WTC11 (cell line): Measurements from ENCODE around the gene NDUFB8. TPM values are rescaled to one million over a fixed set of nuclear protein-coding genes. Genes with fewer than 3 reads are reported as not detected.

ENCODE experiments used
- ATAC-seq: fragments of 200-7000 bp; cut with Tn5 transposase; 2 replicates; pipeline ENCODE4 v1.10.0; 2021; ENCODE audit warnings: mild to moderate bottlenecking, moderate library complexity
- CTCF ChIA-PET: fragments of 300-600 bp; sonication (Branson Sonifier 250); formaldehyde crosslinking; loops from one replicate; lab custom pipeline; 2021; ENCODE audit warnings: antibody characterized with exemption; lab: Charles Lee
- POLR2A ChIA-PET: fragments of 350-600 bp; sonication (Branson Sonifier 250); formaldehyde crosslinking; loops from one replicate; lab custom pipeline; 2021; ENCODE audit warnings: antibody characterized with exemption; lab: Charles Lee
- DNase-seq: peaks from one replicate; pipeline ENCODE4 v3.0.0; 2021; ENCODE audit warnings: low spot score
- H3K27ac Mint-ChIP-seq: 2 replicates; pipeline ENCODE4 v1.8.0; 2021; ENCODE audit warnings: mixed read lengths
- H3K27me3 Mint-ChIP-seq: 2 replicates; pipeline ENCODE4 v1.8.0; 2021; ENCODE audit warnings: low read depth, mild to moderate bottlenecking, moderate library complexity, mixed read lengths
- H3K36me3 Mint-ChIP-seq: 2 replicates; pipeline ENCODE4 v1.8.0; 2021; ENCODE audit warnings: mixed read lengths
- H3K4me1 Mint-ChIP-seq: 2 replicates; pipeline ENCODE4 v1.8.0; 2022; ENCODE audit warnings: mixed read lengths
- H3K4me3 Mint-ChIP-seq: 2 replicates; pipeline ENCODE4 v1.8.0; 2021; ENCODE audit warnings: mild to moderate bottlenecking, moderate library complexity, mixed read lengths
- H3K9me3 Mint-ChIP-seq: 2 replicates; pipeline ENCODE4 v1.8.0; 2021; ENCODE audit warnings: mixed read lengths
- FOXJ3 ChIP-seq: sonication (generic); formaldehyde crosslinking; IDR thresholded peaks from 2 replicates; pipeline ENCODE4 v1.9.0; 2021; ENCODE audit warnings: missing genetic modification reagents, mild to moderate bottlenecking, borderline replicate concordance
- GABPB1 ChIP-seq: sonication (generic); formaldehyde crosslinking; IDR thresholded peaks from 2 replicates; pipeline ENCODE4 v1.8.1; 2023; ENCODE audit warnings: mild to moderate bottlenecking, missing genetic modification reagents
- KAT7 ChIP-seq: sonication (generic); formaldehyde crosslinking; IDR thresholded peaks from 2 replicates; pipeline ENCODE4 v1.8.1; 2023; ENCODE audit warnings: missing genetic modification reagents, mild to moderate bottlenecking, borderline replicate concordance
- SMAD3 ChIP-seq: sonication (generic); formaldehyde crosslinking; IDR thresholded peaks from 2 replicates; pipeline ENCODE4 v1.8.0; 2022; ENCODE audit warnings: missing genetic modification reagents, mild to moderate bottlenecking, borderline replicate concordance
- SP1 ChIP-seq: sonication (generic); formaldehyde crosslinking; conservative IDR thresholded peaks from 2 replicates; pipeline ENCODE4 v1.8.1; 2022; ENCODE audit warnings: missing genetic modification reagents
- TEAD4 ChIP-seq: sonication (generic); formaldehyde crosslinking; IDR thresholded peaks from 2 replicates; pipeline ENCODE4 v1.8.0; 2022; ENCODE audit warnings: mild to moderate bottlenecking, missing genetic modification reagents
- ZNF219 ChIP-seq: sonication (generic); formaldehyde crosslinking; IDR thresholded peaks from 2 replicates; pipeline ENCODE4 v1.8.0; 2023; ENCODE audit warnings: missing genetic modification reagents, mild to moderate bottlenecking, borderline replicate concordance
- ZNF263 ChIP-seq: sonication (generic); formaldehyde crosslinking; IDR thresholded peaks from 2 replicates; pipeline ENCODE4 v1.8.1; 2022; ENCODE audit warnings: low read depth, mild to moderate bottlenecking, moderate library complexity, missing genetic modification reagents
- total RNA-seq: library from RNA; stranded (reverse); gene quantifications from 3 replicates; pipeline ENCODE4 v1.2.3, GENCODE V29; 2021
- TF ChIP-seq, protein P1 (sequence below): fragments of 200-600 bp; IDR thresholded peaks from 2 replicates; pipeline ENCODE4 v1.8.0; 2022; ENCODE audit warnings: antibody characterized with exemption
- TF ChIP-seq, protein P2 (sequence below): fragments of 250-450 bp; sonication (Bioruptor Pico); IDR thresholded peaks from 2 replicates; pipeline ENCODE4 v1.9.0; 2021; ENCODE audit warnings: mild to moderate bottlenecking
- TF ChIP-seq, protein P3 (sequence below): sonication (generic); formaldehyde crosslinking; conservative IDR thresholded peaks from 2 replicates; pipeline ENCODE4 v1.8.1; 2023; ENCODE audit warnings: mild to moderate bottlenecking, low read depth, missing genetic modification reagents, moderate library complexity
- TF ChIP-seq, protein P4 (sequence below): sonication (generic); formaldehyde crosslinking; IDR thresholded peaks from 2 replicates; pipeline ENCODE4 v1.8.0; 2023; ENCODE audit warnings: missing genetic modification reagents
- TF ChIP-seq, protein P5 (sequence below): sonication (generic); formaldehyde crosslinking; IDR thresholded peaks from 2 replicates; pipeline ENCODE4 v1.8.1; 2023; ENCODE audit warnings: mild to moderate bottlenecking, missing genetic modification reagents

Gene NDUFB8
- total RNA-seq, 1 experiment from 2014 or later = 206 TPM

DNA sequence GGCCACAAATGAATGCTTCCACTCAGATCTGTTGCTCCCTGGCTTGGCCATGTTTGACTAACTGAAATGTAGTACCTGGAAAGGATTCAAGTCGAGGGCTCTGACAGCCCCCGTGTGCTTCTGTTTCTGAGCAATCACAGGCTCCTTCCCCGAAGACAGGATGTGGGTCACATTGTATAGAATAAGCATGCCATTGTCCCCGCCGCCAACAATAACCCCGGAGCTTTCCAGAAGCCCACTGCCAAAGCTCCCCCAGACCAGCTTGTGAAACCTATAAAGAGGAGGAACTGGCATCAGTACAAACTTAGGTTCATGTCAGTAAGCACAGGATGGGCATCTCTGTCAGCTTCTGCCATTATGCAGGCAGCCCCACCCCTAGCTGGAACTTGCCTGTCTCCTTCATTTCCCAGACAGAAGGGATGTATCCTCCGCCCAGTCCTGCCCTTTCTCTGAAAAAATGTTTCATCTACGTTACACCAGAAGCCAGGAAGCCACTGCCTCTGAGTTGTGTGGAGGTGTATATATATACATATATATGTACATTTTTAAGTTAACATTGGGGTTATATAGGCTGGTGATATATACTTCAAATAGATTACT, 20.3 kb downstream of the NDUFB8 start:
- ATAC-seq (no peak), DNase-seq (no peak)
- POLR2A ChIA-PET = interaction anchor here (0.5 to 0.8 kb wide), 2 partner anchors 27 to 129 kb away, joined by 3 read pairs; no protein-coding TSS in a partner anchor
- Mint-ChIP-seq H3K27ac (no peak overlapping the region), H3K36me3 (no peaks in the 10 kb centered on the region), H3K4me1 (peaks cover 6% of the 10 kb centered on the region; the same call in 1 of the 2 replicates), H3K9me3 (no peaks in the 10 kb centered on the region), H3K4me3 (no peak overlapping the region), H3K27me3 (peaks cover 57% of the 10 kb centered on the region)
- CTCF ChIA-PET = interaction anchor here (0.5 to 6.5 kb wide), 36 partner anchors 9 to 457 kb away, joined by 3 to 120 read pairs (median 4); partner anchors contain the start of genes HIF1AN, NDUFB8, SCD and SEC31B
- TF ChIP-seq SMAD3 (CRISPR knock-in tag) = no peak
- no peak for TF ChIP-seq SP1 (CRISPR knock-in tag)
- TF ChIP-seq FOXJ3 = no peak
- no peak for TF ChIP-seq KAT7

DNA sequence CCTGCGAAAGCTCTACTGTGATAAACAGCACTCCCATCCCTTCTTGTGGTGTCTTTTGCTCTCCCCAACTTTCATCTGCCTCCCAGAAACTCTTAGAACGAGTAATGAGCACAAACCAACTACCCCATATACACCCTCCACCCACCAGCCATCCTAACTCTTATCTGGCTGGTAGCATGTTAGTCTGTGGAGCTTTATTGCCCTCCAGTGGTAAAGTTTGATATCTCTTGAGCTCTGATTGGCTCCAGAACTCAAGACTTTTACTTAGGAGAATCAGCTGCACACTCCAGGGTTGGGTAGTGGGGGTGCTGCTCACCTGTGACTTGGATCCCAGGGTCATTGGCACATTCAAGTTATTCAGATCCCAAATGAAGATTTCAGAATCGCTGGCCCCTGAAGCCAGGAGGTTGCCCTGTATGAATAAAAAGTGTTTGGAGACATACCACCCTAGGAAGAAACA, 20.9 kb downstream of the NDUFB8 start:
- H3K27ac Mint-ChIP-seq = no peak overlapping the region
- TF ChIP-seq FOXJ3 (no peak), TEAD4 (no peak), ZNF263 (CRISPR knock-in tag) (no peak)
- TF ChIP-seq, protein P1, sequence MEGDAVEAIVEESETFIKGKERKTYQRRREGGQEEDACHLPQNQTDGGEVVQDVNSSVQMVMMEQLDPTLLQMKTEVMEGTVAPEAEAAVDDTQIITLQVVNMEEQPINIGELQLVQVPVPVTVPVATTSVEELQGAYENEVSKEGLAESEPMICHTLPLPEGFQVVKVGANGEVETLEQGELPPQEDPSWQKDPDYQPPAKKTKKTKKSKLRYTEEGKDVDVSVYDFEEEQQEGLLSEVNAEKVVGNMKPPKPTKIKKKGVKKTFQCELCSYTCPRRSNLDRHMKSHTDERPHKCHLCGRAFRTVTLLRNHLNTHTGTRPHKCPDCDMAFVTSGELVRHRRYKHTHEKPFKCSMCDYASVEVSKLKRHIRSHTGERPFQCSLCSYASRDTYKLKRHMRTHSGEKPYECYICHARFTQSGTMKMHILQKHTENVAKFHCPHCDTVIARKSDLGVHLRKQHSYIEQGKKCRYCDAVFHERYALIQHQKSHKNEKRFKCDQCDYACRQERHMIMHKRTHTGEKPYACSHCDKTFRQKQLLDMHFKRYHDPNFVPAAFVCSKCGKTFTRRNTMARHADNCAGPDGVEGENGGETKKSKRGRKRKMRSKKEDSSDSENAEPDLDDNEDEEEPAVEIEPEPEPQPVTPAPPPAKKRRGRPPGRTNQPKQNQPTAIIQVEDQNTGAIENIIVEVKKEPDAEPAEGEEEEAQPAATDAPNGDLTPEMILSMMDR = peak; percentile 47; the same call in 1 of the 2 replicates
- TF ChIP-seq, protein P2, sequence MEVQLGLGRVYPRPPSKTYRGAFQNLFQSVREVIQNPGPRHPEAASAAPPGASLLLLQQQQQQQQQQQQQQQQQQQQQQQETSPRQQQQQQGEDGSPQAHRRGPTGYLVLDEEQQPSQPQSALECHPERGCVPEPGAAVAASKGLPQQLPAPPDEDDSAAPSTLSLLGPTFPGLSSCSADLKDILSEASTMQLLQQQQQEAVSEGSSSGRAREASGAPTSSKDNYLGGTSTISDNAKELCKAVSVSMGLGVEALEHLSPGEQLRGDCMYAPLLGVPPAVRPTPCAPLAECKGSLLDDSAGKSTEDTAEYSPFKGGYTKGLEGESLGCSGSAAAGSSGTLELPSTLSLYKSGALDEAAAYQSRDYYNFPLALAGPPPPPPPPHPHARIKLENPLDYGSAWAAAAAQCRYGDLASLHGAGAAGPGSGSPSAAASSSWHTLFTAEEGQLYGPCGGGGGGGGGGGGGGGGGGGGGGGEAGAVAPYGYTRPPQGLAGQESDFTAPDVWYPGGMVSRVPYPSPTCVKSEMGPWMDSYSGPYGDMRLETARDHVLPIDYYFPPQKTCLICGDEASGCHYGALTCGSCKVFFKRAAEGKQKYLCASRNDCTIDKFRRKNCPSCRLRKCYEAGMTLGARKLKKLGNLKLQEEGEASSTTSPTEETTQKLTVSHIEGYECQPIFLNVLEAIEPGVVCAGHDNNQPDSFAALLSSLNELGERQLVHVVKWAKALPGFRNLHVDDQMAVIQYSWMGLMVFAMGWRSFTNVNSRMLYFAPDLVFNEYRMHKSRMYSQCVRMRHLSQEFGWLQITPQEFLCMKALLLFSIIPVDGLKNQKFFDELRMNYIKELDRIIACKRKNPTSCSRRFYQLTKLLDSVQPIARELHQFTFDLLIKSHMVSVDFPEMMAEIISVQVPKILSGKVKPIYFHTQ = no peak
- TF ChIP-seq, protein P3, sequence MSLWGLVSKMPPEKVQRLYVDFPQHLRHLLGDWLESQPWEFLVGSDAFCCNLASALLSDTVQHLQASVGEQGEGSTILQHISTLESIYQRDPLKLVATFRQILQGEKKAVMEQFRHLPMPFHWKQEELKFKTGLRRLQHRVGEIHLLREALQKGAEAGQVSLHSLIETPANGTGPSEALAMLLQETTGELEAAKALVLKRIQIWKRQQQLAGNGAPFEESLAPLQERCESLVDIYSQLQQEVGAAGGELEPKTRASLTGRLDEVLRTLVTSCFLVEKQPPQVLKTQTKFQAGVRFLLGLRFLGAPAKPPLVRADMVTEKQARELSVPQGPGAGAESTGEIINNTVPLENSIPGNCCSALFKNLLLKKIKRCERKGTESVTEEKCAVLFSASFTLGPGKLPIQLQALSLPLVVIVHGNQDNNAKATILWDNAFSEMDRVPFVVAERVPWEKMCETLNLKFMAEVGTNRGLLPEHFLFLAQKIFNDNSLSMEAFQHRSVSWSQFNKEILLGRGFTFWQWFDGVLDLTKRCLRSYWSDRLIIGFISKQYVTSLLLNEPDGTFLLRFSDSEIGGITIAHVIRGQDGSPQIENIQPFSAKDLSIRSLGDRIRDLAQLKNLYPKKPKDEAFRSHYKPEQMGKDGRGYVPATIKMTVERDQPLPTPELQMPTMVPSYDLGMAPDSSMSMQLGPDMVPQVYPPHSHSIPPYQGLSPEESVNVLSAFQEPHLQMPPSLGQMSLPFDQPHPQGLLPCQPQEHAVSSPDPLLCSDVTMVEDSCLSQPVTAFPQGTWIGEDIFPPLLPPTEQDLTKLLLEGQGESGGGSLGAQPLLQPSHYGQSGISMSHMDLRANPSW (CRISPR knock-in tag) = no peak
- TF ChIP-seq, protein P4, sequence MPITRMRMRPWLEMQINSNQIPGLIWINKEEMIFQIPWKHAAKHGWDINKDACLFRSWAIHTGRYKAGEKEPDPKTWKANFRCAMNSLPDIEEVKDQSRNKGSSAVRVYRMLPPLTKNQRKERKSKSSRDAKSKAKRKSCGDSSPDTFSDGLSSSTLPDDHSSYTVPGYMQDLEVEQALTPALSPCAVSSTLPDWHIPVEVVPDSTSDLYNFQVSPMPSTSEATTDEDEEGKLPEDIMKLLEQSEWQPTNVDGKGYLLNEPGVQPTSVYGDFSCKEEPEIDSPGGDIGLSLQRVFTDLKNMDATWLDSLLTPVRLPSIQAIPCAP = no peak
- TF ChIP-seq, all 79 proteins: peak for 1
- Mint-ChIP-seq H3K36me3 (no peaks in the 10 kb centered on the region), H3K9me3 (no peaks in the 10 kb centered on the region), H3K27me3 (peaks cover 60% of the 10 kb centered on the region), H3K4me3 (no peak overlapping the region), H3K4me1 (peaks cover 6% of the 10 kb centered on the region; the same call in 1 of the 2 replicates)
- ChIA-PET CTCF (interaction anchor here (0.5 to 6.5 kb wide), 36 partner anchors 10 to 456 kb away, joined by 3 to 120 read pairs (median 4); partner anchors contain the start of genes HIF1AN, NDUFB8, SCD and SEC31B), POLR2A (interaction anchor here (0.5 to 0.8 kb wide), 2 partner anchors 26 to 128 kb away, joined by 3 read pairs; no protein-coding TSS in a partner anchor)
- ATAC-seq (peak; percentile 93), DNase-seq (no peak)

DNA sequence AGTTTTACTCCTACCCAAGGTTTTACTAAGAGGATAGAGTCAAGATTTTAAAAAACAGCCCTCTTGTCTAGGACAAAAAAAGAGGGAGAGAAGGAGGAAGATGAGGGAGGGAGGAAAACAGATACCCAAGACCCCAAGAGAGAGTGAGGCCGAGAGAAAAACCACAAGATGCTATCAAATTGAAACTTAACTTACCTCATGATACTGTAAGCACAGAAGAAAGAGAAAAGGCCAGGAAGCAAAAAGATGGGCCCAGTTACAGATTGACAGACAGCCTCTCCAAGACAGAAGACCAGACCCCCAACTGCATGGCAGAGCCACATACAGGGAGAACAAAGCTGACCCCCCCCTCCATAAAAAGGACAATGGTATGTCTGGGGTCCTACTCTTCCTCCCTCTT, 21.4 kb downstream of the NDUFB8 start:
- Mint-ChIP-seq H3K27me3 (peaks cover 60% of the 10 kb centered on the region), H3K27ac (no peak overlapping the region), H3K4me3 (no peak overlapping the region), H3K9me3 (no peaks in the 10 kb centered on the region), H3K4me1 (peaks cover 6% of the 10 kb centered on the region; the same call in 1 of the 2 replicates), H3K36me3 (no peaks in the 10 kb centered on the region)
- POLR2A ChIA-PET = no interaction called here
- CTCF ChIA-PET = interaction anchor here (0.8 to 6.5 kb wide), 23 partner anchors 10 to 456 kb away, joined by 3 to 120 read pairs (median 5); partner anchors contain the start of genes HIF1AN, NDUFB8, SCD and SEC31B
- no peak for DNase-seq
- TF ChIP-seq GABPB1 (CRISPR knock-in tag) (no peak), ZNF219 (CRISPR knock-in tag) (no peak)
- TF ChIP-seq, protein P4 = no peak
- TF ChIP-seq, protein P5, sequence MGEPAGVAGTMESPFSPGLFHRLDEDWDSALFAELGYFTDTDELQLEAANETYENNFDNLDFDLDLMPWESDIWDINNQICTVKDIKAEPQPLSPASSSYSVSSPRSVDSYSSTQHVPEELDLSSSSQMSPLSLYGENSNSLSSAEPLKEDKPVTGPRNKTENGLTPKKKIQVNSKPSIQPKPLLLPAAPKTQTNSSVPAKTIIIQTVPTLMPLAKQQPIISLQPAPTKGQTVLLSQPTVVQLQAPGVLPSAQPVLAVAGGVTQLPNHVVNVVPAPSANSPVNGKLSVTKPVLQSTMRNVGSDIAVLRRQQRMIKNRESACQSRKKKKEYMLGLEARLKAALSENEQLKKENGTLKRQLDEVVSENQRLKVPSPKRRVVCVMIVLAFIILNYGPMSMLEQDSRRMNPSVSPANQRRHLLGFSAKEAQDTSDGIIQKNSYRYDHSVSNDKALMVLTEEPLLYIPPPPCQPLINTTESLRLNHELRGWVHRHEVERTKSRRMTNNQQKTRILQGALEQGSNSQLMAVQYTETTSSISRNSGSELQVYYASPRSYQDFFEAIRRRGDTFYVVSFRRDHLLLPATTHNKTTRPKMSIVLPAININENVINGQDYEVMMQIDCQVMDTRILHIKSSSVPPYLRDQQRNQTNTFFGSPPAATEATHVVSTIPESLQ (CRISPR knock-in tag) = no peak
- no peak for ATAC-seq
